BLaER1 treated with 17β-estradiol and CSF1 and Interleukin-3, amounts not matched to agents 10 nM and 100 nM (cell line): ENCODE data around the gene NOM1.

Experiments used
- H3K27ac ChIP-seq, 11 experiments: shearing (Covaris generic); formaldehyde crosslinking; 2 replicates each; pipeline ENCODE4 v1.8.1; 2022
- H3K27me3 ChIP-seq, 11 experiments: shearing (Covaris generic); formaldehyde crosslinking; 2 replicates each; pipeline ENCODE4 v1.8.1; 2022
- H3K36me3 ChIP-seq, 11 experiments: shearing (Covaris generic); formaldehyde crosslinking; 2 replicates each; pipeline ENCODE4 v1.8.1; 2022
- H3K4me1 ChIP-seq, 10 experiments: shearing (Covaris generic); formaldehyde crosslinking; 2 replicates each; pipeline ENCODE4 v1.8.1; 2022
- H3K4me2 ChIP-seq, 11 experiments: shearing (Covaris generic); formaldehyde crosslinking; 2 replicates each; pipeline ENCODE4 v1.8.1; 2022
- H3K4me3 ChIP-seq, 10 experiments: shearing (Covaris generic); formaldehyde crosslinking; 2 replicates each; pipeline ENCODE4 v1.8.1; 2022
- H3K9ac ChIP-seq, 11 experiments: shearing (Covaris generic); formaldehyde crosslinking; 2 replicates each; pipeline ENCODE4 v1.8.1; 2022
- H3K9me3 ChIP-seq, 11 experiments: shearing (Covaris generic); formaldehyde crosslinking; replicated peaks in 1 of 11; 2 replicates each; pipeline ENCODE4 v1.8.1; 2022
- H4K20me1 ChIP-seq, 11 experiments: shearing (Covaris generic); formaldehyde crosslinking; 2 replicates each; pipeline ENCODE4 v1.8.1; 2022
- Cebpa-rat ChIP-seq, 11 experiments: shearing (Covaris generic); IDR thresholded peaks; 2 replicates each; pipeline ENCODE4 v1.8.1; 2022

The NOM1 gene

GRCh38 chr7:157014635-157015555 lies 65.4 kb downstream of the NOM1 start:
- H3K9ac ChIP-seq, result no peak overlapping the region
- H3K4me2 ChIP-seq, result no peak overlapping the region
- H3K36me3 ChIP-seq, result no peaks in the 10 kb centered on the region
- peaks cover 5 to 30% (median 19%) of the 10 kb centered on the region in 11 experiments; a peak in 19 of 22 replicates for H3K9me3 ChIP-seq
- H3K4me3 ChIP-seq, result 0 out of 20 replicates have a peak overlapping the region, but pooled peaks of 1 of the 10 experiments have one; percentile 4
- peaks cover 0 to 93% (median 75%) of the 10 kb centered on the region in 11 experiments; a peak in 18 of 22 replicates for H4K20me1 ChIP-seq
- peaks cover 16 to 27% (median 22%) of the 10 kb centered on the region in 10 experiments for H3K4me1 ChIP-seq
- H3K27me3 ChIP-seq, result peaks cover 100% of the 10 kb centered on the region in 11 experiments
- no peak overlapping the region for H3K27ac ChIP-seq
- no peak for TF ChIP-seq Cebpa-rat (IDR thresholded peaks at IDR 0.05)

GRCh38 chr7:157016024-157016351 lies 66.5 kb downstream of the NOM1 start:
- Histone ChIP-seq H3K9ac (no peak overlapping the region), H3K4me2 (peak overlapping the region in 3 of 11 experiments; percentile 2 to 20 (median 4); a peak in 5 of 22 replicates), H3K4me3 (no peak overlapping the region), H4K20me1 (peaks cover 0 to 89% (median 72%) of the 10 kb centered on the region in 11 experiments; a peak in 17 of 22 replicates), H3K27ac (no peak overlapping the region), H3K36me3 (no peaks in the 10 kb centered on the region), H3K27me3 (peaks cover 100% of the 10 kb centered on the region in 11 experiments), H3K9me3 (peaks cover 7 to 30% (median 20%) of the 10 kb centered on the region in 11 experiments; a peak in 21 of 22 replicates), H3K4me1 (peaks cover 7 to 17% (median 12%) of the 10 kb centered on the region in 10 experiments; a peak in 19 of 20 replicates)
- TF ChIP-seq Cebpa-rat (IDR thresholded peaks at IDR 0.05), result no peak

- Histone ChIP-seq H4K20me1 (peaks cover 0 to 89% (median 71%) of the 10 kb centered on the region in 11 experiments; a peak in 17 of 22 replicates), H3K4me3 (no peak overlapping the region), H3K9me3 (peaks cover 12 to 32% (median 23%) of the 10 kb centered on the region in 11 experiments; a peak in 21 of 22 replicates), H3K36me3 (no peaks in the 10 kb centered on the region), H3K27me3 (peaks cover 100% of the 10 kb centered on the region in 11 experiments), H3K27ac (no peak overlapping the region), H3K4me1 (peaks cover 2 to 12% (median 7%) of the 10 kb centered on the region in 10 experiments; a peak in 16 of 20 replicates), H3K4me2 (peak overlapping the region in 3 of 11 experiments; percentile 2 to 20 (median 4); a peak in 5 of 22 replicates), H3K9ac (no peak overlapping the region)
- TF ChIP-seq Cebpa-rat (IDR thresholded peaks at IDR 0.05), result no peak
These were observed 67.0 kb downstream of the NOM1 start for GRCh38 chr7:157016352-157017041.

- Histone ChIP-seq H3K4me3 (no peak overlapping the region), H3K4me1 (peaks cover 0 to 10% (median 5%) of the 10 kb centered on the region in 10 experiments; a peak in 7 of 20 replicates), H3K9ac (no peak overlapping the region), H3K9me3 (peaks cover 15 to 39% (median 29%) of the 10 kb centered on the region in 11 experiments; a peak in 21 of 22 replicates), H3K4me2 (no peak overlapping the region), H3K36me3 (no peaks in the 10 kb centered on the region), H4K20me1 (peaks cover 0 to 89% (median 72%) of the 10 kb centered on the region in 11 experiments; a peak in 16 of 22 replicates), H3K27me3 (peaks cover 100% of the 10 kb centered on the region in 11 experiments), H3K27ac (no peak overlapping the region)
- no peak for TF ChIP-seq Cebpa-rat (IDR thresholded peaks at IDR 0.05)
These were observed 67.6 kb downstream of the NOM1 start for GRCh38 chr7:157017149-157017548.

GRCh38 chr7:157017603-157018327 lies 68.3 kb downstream of the NOM1 start:
- Histone ChIP-seq H3K4me1 (peaks cover 0 to 10% (median 5%) of the 10 kb centered on the region in 10 experiments; a peak in 7 of 20 replicates), H3K9ac (no peak overlapping the region), H3K4me3 (no peak overlapping the region), H3K27ac (no peak overlapping the region), H3K27me3 (peaks cover 100% of the 10 kb centered on the region in 11 experiments), H3K36me3 (no peaks in the 10 kb centered on the region), H3K4me2 (no peak overlapping the region), H4K20me1 (peaks cover 0 to 90% (median 74%) of the 10 kb centered on the region in 11 experiments; a peak in 15 of 22 replicates), H3K9me3 (peaks cover 15 to 39% (median 30%) of the 10 kb centered on the region in 11 experiments; a peak in 21 of 22 replicates)
- TF ChIP-seq Cebpa-rat (IDR thresholded peaks at IDR 0.05), result no peak

GRCh38 chr7:157018328-157018996 lies 69.0 kb downstream of the NOM1 start:
- Histone ChIP-seq H3K4me3 (peak overlapping the region in 1 of 10 experiments; percentile 19; a peak in 1 of 20 replicates), H3K9me3 (peaks cover 15 to 39% (median 30%) of the 10 kb centered on the region in 11 experiments; a peak in 21 of 22 replicates), H3K27ac (no peak overlapping the region), H3K4me1 (peaks cover 0 to 10% (median 5%) of the 10 kb centered on the region in 10 experiments; a peak in 7 of 20 replicates), H3K9ac (no peak overlapping the region), H3K4me2 (0 out of 22 replicates have a peak overlapping the region, but pooled peaks of 1 of the 11 experiments have one; percentile 4), H3K36me3 (no peaks in the 10 kb centered on the region), H4K20me1 (peaks cover 0 to 88% (median 67%) of the 10 kb centered on the region in 11 experiments; a peak in 15 of 22 replicates), H3K27me3 (peaks cover 100% of the 10 kb centered on the region in 11 experiments)
- no peak for TF ChIP-seq Cebpa-rat (IDR thresholded peaks at IDR 0.05)

- peaks cover 15 to 39% (median 30%) of the 10 kb centered on the region in 11 experiments; a peak in 21 of 22 replicates for H3K9me3 ChIP-seq
- no peak for TF ChIP-seq Cebpa-rat (IDR thresholded peaks at IDR 0.05)
- no peak overlapping the region for H3K27ac ChIP-seq
- peaks cover 0 to 81% (median 64%) of the 10 kb centered on the region in 11 experiments; a peak in 15 of 22 replicates for H4K20me1 ChIP-seq
- H3K36me3 ChIP-seq, result no peaks in the 10 kb centered on the region
- peak overlapping the region in 1 of 11 experiments; percentile 4; a peak in 1 of 22 replicates for H3K4me2 ChIP-seq
- peaks cover 0 to 10% (median 5%) of the 10 kb centered on the region in 10 experiments; a peak in 7 of 20 replicates for H3K4me1 ChIP-seq
- no peak overlapping the region for H3K9ac ChIP-seq
- peak overlapping the region in 1 of 10 experiments; percentile 19; a peak in 2 of 20 replicates for H3K4me3 ChIP-seq
- H3K27me3 ChIP-seq, result peaks cover 98 to 100% (median 100%) of the 10 kb centered on the region in 11 experiments
These were observed 69.6 kb downstream of the NOM1 start for GRCh38 chr7:157018997-157019608.
